ENCODE measurements around the gene BABAM1. TPM values are rescaled to one million over a fixed set of nuclear protein-coding genes. Genes with fewer than 3 reads are reported as not detected.

The BABAM1 gene
- total and polyA plus RNA-seq, 9 of the 15 experiments (the other 6 are each of a cell fraction or from before 2014, with no cell fraction given), result 14.7 to 160 (median 113) TPM

GRCh38 chr19:17305517-17306284 is 38.5 kb downstream of the BABAM1 start, which contains the start of gene MRPL34 (continued):
- TF ChIP-seq, protein P1, sequence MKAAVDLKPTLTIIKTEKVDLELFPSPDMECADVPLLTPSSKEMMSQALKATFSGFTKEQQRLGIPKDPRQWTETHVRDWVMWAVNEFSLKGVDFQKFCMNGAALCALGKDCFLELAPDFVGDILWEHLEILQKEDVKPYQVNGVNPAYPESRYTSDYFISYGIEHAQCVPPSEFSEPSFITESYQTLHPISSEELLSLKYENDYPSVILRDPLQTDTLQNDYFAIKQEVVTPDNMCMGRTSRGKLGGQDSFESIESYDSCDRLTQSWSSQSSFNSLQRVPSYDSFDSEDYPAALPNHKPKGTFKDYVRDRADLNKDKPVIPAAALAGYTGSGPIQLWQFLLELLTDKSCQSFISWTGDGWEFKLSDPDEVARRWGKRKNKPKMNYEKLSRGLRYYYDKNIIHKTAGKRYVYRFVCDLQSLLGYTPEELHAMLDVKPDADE (conservative IDR thresholded peaks at IDR 0.05; ENCODE audit: control insufficient read depth, low read depth, low read length), result peak; percentile 69
- TF ChIP-seq RBFOX2 (IDR thresholded peaks at IDR 0.05; ENCODE audit: low read depth, low read length) (peak; percentile 88), KAT2B (IDR thresholded peaks at IDR 0.05; ENCODE audit: low read depth, low read length) (no peak), ZNF384 (IDR thresholded peaks at IDR 0.05; ENCODE audit: low read depth, low read length) (no peak), BRCA1 (IDR thresholded peaks at IDR 0.05) (no peak), BRCA1 (CRISPR knock-in tag; IDR thresholded peaks at IDR 0.05) (no peak), RUNX1 (IDR thresholded peaks at IDR 0.05; ENCODE audit: low read depth) (no peak), HDAC3 (IDR thresholded peaks at IDR 0.05; ENCODE audit: borderline replicate concordance, partially characterized antibody) (no peak), ZNF609 (CRISPR knock-in tag; IDR thresholded peaks at IDR 0.05; ENCODE audit: borderline replicate concordance) (peak; percentile 26; the same call in 1 of the 2 replicates), ZNF311 (CRISPR knock-in tag; IDR thresholded peaks at IDR 0.05) (no peak), SAP30 (IDR thresholded peaks at IDR 0.05; ENCODE audit: borderline replicate concordance, insufficient read depth, low read depth, low read length, poor library complexity, severe bottlenecking) (peak; percentile 82), CEBPB (tag; IDR thresholded peaks at IDR 0.05) (no peak), SAFB (IDR thresholded peaks at IDR 0.05; ENCODE audit: borderline replicate concordance, low read depth, low read length) (no peak), YY1 (IDR thresholded peaks at IDR 0.05; ENCODE audit: borderline replicate concordance in 1 of 3, control insufficient read depth in 1 of 3, extremely low read depth in 1 of 3, insufficient read depth in 3 of 3, insufficient read length in 1 of 3, insufficient replicate concordance in 2 of 3, low read depth in 1 of 3, low read length in 2 of 3) (peak in 2 of 3 experiments; percentile 44 to 74), ARID3A (IDR thresholded peaks at IDR 0.05; ENCODE audit: borderline replicate concordance, low read depth, low read length) (no peak)
- TF ChIP-seq, protein P2, sequence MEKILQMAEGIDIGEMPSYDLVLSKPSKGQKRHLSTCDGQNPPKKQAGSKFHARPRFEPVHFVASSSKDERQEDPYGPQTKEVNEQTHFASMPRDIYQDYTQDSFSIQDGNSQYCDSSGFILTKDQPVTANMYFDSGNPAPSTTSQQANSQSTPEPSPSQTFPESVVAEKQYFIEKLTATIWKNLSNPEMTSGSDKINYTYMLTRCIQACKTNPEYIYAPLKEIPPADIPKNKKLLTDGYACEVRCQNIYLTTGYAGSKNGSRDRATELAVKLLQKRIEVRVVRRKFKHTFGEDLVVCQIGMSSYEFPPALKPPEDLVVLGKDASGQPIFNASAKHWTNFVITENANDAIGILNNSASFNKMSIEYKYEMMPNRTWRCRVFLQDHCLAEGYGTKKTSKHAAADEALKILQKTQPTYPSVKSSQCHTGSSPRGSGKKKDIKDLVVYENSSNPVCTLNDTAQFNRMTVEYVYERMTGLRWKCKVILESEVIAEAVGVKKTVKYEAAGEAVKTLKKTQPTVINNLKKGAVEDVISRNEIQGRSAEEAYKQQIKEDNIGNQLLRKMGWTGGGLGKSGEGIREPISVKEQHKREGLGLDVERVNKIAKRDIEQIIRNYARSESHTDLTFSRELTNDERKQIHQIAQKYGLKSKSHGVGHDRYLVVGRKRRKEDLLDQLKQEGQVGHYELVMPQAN (IDR thresholded peaks at IDR 0.05; ENCODE audit: borderline replicate concordance), result no peak; the same call in 1 of the 2 replicates

Data from K562 (cell line).